ENCODE measurements around the gene MUC20.
"Not testable (repeated sequence)": the region's sequence is repeated elsewhere in the genome, so short reads cannot be mapped to it uniquely, and the experiment has no call there.

- not testable (repeated sequence) for TF ChIP-seq POLR2A, CTCF (IDR thresholded peaks at IDR 0.05)
Observed at GRCh38 chr3:195713150-195713549, 7.6 kb upstream of the MUC20 start.

Data from testis (tissue), 2 donors.